NB4 (cell line): Measurements from ENCODE around the gene ZNF407.

Experiments
- CTCF ChIP-seq: IDR thresholded peaks from one replicate; pipeline ENCODE4 v1.5.1; 2012; ENCODE audit warnings: low read depth, low read length
- MYC ChIP-seq: IDR thresholded peaks from 2 replicates; pipeline ENCODE4 v1.6.1; 2011; ENCODE audit warnings: low read depth, low read length
- POLR2A ChIP-seq: IDR thresholded peaks from 2 replicates; pipeline ENCODE4 v1.6.1; 2011; ENCODE audit warnings: mild to moderate bottlenecking; ENCODE audit not compliant: insufficient read length; ENCODE audit errors: extremely low read depth
- TF ChIP-seq, protein P1 (sequence below): IDR thresholded peaks from 2 replicates; pipeline ENCODE4 v1.6.1; 2011; ENCODE audit warnings: low read depth, low read length

DNA sequence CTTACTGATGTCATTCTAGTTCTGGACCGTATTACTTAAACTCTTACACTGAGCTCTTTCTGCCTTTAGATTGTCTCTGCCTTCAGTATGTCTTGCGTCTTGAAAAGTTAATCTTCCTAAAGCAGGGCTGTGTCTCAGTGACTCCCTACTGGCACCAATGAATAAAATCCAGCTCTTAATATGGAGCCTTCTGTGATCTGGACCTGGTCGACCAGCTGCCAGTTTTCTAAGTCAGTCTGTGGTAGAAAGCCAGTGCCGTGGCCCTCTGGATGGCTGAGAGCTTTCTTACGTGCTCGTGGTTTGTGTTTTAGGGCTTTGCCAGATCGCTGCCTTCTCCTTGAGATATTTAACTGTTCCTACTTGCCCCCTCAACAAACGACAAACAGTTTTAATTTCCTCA lies 26.8 kb downstream of the ZNF407 start:
- TF ChIP-seq CTCF (no peak), POLR2A (no peak), MYC (no peak)
- TF ChIP-seq, protein P1, sequence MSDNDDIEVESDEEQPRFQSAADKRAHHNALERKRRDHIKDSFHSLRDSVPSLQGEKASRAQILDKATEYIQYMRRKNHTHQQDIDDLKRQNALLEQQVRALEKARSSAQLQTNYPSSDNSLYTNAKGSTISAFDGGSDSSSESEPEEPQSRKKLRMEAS: no peak
